GM18499 (cell line): ENCODE data around the gene SPTB.

Experiments used
- ATAC-seq: cut with Tn5 transposase; IDR thresholded peaks from one replicate; pipeline ENCODE4 v1.9.1; 2021; ENCODE audit warnings: moderate number of reproducible peaks; ENCODE audit not compliant: insufficient read depth, unreplicated experiment

Gene SPTB

DNA sequence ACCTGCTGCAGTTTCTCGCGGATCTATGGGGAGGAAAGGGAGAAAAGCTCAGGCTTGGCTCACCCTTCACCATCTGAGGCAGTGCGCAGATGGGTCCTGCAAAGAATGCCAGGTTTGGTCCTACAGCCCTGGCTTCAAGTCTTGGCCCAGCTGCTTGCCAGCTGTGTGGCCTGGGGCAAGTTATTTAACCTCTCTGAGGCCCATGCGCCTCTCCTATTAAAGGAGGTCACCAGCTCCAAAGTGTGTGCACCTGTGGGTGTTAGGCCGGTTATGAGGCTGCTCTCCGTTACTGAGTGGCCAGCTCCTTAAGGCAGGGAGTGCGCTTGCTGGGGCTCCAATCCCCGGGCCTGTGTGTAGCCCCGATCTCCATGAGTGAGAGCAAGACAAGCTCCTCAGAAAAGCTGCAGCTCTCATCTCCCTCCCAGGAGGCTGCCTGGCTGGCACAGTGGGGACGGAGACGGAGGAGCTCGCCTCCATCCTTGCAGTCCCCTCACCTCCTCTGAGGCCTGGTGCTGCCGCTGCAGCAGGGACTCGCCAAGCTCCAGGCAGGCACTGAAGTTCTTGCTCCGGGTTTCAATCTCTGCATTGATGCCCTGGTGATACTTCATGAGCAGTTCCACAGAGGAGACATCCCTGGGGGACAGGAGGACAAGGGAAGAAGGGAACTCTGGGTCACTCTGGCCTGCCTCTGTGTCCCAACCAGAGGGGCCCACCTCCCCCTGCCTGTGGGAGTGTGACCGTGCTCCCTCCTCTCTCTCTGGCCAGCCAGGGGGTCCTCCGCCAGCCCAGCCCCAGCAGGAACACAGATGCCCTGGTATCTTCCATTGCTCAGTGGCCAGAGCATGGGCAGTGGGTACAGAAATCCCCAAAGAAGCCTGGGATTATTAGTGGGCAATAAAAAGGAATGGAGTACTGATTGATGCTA lies 110.3 kb downstream of the SPTB start:
- ATAC-seq, result no peak

DNA sequence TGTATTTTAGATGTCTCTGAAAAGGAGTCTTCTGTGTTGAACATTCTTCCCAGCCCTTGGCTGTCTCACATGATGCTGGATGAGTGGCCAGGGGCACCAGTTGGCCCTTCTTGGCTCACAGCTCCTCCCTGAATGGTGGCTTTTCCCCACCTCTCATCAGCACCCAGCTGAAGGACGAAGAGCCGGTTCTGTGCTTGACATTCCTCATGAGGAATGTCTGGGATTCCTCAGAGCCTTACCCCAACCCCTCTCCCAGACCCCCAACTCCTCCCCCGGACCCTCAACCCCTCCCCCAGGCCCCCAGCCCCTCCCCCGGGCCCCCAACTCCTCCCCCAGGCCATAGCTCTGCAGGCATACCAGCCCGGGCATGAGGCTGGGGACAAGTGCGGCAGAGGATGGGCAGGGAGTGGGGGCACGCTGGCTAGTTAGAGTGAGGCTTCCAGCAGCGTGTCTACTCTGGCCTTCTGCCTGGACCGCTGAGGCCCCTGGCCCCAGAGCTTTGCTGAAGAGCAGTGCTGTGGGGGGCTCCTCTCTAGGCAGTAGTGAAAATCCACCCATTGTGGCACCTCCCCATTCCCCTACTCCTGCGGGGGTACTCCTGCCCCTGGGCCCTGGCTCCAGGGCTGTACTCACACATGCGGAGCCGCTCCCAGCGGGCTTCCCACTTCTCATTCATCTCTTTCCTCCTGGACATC lies 111.2 kb downstream of the SPTB start:
- ATAC-seq, result no peak

DNA sequence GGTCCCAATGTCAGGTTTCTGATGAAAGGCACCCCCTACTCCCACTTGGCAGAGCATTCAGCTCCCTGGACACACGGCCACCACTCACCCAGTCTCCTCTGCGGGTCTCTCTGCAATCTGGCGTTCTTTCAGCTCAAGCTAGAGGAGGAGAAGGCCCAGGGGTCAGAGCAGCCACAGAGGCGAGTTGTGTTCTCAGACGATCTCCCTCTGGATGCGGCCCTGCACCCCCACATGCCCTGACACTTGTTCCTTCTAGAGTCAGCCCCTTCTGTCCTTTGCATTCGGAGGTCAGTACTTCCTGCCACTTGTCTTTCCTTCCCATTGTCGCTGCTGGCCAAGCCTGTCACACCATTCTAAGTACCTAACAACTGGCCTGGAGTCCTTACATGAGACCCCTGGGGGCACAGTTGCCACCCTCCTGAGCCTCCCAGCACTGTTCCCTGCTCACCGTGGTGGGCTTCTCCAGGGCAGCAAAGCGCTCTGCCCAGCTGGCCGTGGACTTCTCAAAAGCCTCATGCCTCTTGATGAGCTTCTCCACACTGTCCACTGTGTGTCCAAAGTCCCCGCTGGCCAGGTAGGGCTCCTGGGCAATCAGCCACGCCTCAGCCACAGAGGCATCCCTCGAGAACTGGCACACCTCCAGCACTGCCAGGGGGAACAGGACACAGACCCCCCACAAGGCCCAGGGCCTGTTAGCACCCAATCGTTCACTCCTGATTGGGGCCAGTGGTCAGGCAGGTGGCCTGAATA lies 112.3 kb downstream of the SPTB start:
- no peak for ATAC-seq

GRCh38 chr14:64766430-64767151 lies 113.1 kb downstream of the SPTB start:
- ATAC-seq, result no peak

GRCh38 chr14:64765740-64766302 lies 113.9 kb downstream of the SPTB start:
- no peak for ATAC-seq

DNA sequence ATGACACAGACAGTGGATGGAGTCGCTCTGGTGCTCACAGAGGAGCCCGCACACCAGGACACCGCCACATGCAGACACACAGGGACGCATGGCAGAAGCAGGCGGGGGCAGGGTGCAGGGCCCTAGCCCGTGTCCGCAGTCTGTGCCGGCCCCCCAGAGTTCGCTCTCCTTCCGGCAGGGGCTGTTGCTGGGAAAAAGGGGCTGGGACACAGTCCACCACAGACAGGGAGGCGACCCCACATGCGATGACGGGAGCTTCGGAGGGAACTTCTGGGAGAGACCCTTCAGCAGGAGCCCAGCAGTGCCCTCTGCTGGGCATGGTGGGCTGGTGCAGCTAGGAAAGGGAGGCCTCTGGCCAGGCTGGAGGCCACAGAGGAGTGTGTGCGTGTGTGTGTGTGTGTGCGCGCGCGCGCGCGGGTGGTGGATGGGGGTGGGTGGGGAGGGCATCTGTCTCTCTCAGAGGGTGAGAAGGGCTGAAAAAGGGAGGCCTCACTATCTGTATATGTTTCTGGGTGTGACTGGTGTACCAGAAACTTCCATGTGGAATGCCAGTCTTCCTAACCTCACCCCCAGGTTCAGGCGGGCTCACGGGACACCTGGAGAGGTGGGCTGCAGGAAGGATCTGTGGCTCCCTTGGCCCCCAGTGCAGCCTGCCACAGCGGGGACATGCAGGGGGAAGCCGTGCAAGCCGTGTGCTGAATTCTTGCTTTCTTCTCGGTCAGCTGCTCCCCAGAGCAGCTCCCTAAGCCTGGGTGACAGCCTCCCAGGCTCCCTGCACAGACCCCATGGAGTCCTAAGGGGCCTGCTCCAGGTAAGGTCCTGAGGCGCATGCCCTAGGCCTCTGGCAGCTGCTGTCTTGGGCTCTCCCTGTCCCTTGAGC lies 114.8 kb downstream of the SPTB start:
- ATAC-seq, result no peak

DNA sequence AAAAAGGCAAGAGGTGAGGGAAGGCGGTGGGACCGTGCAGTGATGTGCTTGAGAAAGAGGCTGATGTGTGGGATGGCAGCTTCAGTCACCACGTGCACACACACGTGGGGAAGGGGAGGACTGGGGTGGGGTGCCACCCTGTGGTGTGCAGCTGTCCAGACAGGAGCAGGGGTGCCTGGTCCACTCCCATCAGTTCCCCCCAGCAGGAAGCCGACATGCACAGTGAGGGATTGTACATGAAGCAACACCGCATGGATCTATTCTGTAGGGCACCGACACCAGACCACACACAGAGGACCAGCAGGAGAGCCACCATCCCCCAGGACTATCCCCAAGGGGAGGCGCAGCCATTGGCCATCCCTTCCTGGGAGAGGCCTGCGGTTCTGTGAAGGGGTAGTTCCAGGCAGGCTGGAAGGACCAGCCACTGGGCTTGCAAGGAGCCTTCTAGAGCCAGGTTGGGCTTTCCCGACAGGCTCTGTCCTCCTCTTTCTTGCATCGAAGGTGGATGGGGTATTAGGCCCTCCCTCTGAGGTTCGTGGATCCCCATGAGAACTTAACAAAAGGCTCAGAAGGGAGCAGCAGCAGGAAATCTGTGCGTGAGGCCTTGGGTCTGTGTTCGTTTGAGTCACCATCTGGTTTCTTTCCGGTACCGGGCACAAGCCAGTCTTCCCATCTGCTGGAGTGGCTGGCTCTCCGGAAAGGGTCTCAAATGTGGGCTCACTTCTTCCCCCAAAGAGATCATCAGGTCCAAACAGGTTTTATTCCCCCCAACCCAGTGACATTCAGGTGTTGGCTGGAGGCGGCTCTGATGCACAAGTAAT lies 115.7 kb downstream of the SPTB start:
- ATAC-seq, result no peak

- no peak for ATAC-seq
Measured at GRCh38 chr14:64763085-64763782, 116.5 kb downstream of the SPTB start.

DNA sequence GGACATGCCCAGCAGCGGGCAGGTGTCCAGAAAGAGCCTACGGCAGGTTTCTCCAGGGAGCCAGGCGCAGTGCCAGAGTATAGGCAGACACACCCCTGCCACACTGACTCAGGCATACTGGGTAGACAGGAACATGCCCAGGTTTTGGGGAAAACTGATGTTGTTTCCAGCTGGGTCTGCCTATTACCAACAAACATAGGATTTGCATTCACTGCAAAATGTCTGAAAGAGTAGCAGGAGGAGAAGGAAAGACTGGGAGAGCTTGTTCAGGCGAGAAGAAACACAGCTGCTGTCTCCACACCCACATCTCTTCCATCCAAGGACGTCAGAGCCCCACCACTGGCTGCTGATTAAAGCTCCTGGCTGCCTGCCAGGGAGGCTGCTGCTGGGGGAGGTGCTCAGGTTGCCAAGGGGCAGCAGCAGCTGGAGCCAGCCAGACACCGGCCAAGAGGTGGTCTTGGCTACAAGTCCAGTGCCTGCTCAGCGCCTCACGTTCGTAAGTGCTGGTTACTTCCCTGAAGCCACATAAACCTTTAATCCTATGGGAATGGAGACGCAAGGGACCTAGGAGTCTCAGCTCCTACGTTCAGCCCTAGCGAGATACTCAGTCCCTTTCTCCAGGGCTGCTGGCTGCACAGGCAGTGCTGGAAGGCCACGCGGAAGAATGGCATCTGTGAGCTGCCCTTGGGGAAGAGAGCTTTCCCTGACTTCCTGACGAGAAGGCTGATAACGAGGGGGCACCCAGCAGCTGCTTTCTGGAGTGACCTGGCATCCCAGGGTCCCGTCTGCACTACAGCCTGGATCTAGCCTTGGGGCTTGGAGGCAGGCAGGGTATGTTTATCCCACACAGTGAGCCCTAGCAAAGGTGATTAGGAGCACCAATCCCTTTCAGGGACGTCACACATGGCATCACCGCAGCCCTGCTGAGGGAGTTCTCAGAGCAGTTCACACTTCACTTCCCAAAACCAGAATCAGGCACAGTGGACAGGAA lies 117.4 kb downstream of the SPTB start:
- ATAC-seq, result no peak

DNA sequence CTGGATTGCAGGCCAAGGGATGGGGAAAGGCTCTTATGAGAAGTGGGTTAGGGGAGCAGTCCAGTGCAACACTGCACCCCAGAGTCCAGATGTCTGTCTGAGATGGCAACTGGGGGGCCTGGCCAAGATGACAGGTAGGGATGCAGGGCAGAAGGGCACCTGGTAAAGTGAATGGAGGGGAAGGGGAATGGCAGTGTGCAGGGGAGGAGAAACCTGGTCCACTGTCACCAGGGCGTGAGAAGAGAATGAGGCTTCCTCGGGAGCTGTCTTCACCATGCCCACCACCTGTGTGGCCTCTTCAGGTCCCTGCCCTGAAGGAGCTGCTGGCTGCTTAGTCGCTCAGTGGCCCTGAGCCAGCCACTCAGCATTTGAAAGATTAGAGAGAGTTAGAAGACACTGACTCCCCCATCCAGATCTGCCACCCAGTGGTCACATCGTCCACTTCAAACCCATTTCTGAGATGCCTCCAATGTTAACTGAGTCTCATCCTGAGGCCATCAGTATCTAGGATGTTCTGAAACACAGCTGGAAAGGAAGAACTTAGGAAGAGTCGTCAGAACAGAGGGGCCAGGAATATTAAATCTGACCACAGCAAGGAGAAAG lies 118.2 kb downstream of the SPTB start:
- ATAC-seq, result no peak

- ATAC-seq, result no peak
Measured at GRCh38 chr14:64760916-64761315, 118.8 kb downstream of the SPTB start.

DNA sequence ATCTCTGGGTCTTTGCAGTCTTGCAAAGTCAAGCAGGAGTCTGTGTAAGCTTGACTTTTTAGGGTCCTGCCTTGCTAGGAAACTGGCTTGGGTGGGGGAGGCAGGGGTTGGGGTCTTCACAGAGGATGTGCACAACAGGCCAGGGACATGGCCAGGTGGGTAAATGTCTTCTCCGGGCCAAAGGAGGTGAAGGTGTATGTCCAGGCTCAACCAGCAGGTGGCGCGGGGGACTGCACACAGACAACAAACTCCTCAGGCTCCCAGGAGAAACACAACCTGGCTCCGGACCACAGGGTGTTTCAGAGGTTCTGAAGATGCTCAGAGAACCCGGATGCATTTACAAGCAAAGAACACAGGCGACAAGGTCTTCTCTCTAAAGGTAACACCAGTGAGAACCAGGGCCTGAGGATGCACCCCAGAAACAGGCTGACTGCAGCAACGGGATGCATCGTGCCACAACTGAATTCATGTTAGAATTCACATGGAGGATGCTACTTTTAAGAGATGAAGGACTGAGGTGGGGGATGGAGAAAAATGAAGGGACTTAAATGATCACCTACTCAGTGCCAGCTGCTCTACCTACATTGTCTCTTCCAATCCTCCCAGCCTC lies 119.5 kb downstream of the SPTB start:
- ATAC-seq, result no peak

DNA sequence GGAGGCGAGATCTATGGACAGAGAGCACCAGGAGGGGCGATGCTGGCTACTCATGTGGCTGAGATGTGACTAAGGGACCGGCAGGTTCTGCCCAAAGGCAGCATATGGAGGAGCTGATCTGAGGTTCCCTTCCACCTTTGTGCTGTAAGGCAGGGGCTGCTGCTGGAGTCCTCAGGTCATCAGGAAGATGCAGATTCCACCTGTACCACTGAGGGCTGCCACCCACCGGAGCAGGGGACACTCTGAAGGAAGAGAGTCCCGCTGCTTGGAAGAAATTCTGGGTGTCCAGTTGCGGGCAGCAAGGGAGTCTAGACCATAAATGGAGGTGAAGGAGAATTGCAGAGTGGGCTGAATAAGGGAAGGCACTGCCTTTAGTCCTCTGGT lies 120.2 kb downstream of the SPTB start:
- no peak for ATAC-seq

- no peak for ATAC-seq
Measured at GRCh38 chr14:64758691-64759554, 120.8 kb downstream of the SPTB start.

- no peak for ATAC-seq
Measured at GRCh38 chr14:64758025-64758521, 121.6 kb downstream of the SPTB start.
